T-helper 1 cell treated with Interleukin-12 subunit alpha and Interleukin-12 subunit beta and Interleukin-4 antibody, amounts not matched to agents 30 μg/mL and 1 μg/mL, for 36 hours (primary cell): Measurements from ENCODE around the gene HK3.

Experiments
- H3K27ac Mint-ChIP-seq: one replicate; pipeline ENCODE4 v1.8.0; 2021; ENCODE audit warnings: mild to moderate bottlenecking, mixed read lengths
- H3K27me3 Mint-ChIP-seq: one replicate; pipeline ENCODE4 v1.8.0; 2021; ENCODE audit warnings: low read depth, mixed read lengths
- H3K36me3 Mint-ChIP-seq: one replicate; pipeline ENCODE4 v1.8.0; 2021; ENCODE audit warnings: low read depth, mixed read lengths
- H3K4me1 Mint-ChIP-seq: one replicate; pipeline ENCODE4 v1.8.0; 2021; ENCODE audit warnings: low read depth, mixed read lengths
- H3K4me3 Mint-ChIP-seq: one replicate; pipeline ENCODE4 v1.8.0; 2021; ENCODE audit warnings: mild to moderate bottlenecking, moderate library complexity, mixed read lengths
- H3K9me3 Mint-ChIP-seq: one replicate; pipeline ENCODE4 v1.8.0; 2021; ENCODE audit warnings: mixed read lengths

HK3 gene

DNA sequence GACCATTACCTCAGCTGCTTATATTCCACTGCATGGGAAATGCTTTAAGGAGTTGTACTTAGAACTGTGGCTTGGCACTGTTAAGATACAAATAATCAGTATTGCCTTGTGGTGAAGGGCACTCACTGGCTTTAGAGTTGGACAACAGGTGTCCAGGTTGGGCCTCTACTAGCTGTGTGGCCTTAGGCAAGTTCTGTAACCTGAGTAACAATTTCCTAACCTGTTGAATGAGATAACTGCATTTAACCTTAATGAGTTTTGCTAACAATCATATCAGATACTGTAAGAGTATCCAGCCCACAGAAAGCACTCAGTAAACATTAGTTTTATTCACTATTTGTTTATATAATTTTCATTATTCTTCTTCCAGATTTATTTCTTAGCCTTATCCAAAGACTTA lies 17.2 kb upstream of the HK3 start:
- peaks cover 7% of the 10 kb centered on the region for H3K4me1 Mint-ChIP-seq
- no peaks in the 10 kb centered on the region for H3K9me3 Mint-ChIP-seq
- peaks cover 27% of the 10 kb centered on the region for H3K36me3 Mint-ChIP-seq
- H3K27ac Mint-ChIP-seq = no peak overlapping the region
- no peak overlapping the region for H3K4me3 Mint-ChIP-seq
- no peaks in the 10 kb centered on the region for H3K27me3 Mint-ChIP-seq

DNA sequence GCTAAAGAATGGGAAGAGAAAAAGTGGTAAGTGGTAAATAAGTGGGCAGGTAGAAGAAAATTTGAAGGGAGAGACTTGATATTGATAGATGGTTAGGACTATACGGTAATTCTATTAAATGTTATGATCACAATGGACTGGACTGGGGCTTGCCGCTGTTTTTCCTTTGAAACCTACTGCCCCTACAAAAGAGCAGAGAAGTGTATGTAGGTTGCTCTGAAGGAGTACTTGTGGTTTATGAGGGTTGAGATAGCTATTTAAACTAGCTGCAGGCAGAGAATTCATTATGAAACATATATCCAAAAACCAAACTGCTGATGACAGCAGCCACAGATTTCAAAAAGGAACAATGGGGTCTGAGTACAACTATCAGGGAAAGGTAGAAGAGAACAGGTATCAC lies 16.8 kb upstream of the HK3 start:
- H3K9me3 Mint-ChIP-seq = no peaks in the 10 kb centered on the region
- H3K4me3 Mint-ChIP-seq = no peak overlapping the region
- H3K27me3 Mint-ChIP-seq = no peaks in the 10 kb centered on the region
- H3K27ac Mint-ChIP-seq = no peak overlapping the region
- peaks cover 8% of the 10 kb centered on the region for H3K4me1 Mint-ChIP-seq
- H3K36me3 Mint-ChIP-seq = peaks cover 27% of the 10 kb centered on the region

DNA sequence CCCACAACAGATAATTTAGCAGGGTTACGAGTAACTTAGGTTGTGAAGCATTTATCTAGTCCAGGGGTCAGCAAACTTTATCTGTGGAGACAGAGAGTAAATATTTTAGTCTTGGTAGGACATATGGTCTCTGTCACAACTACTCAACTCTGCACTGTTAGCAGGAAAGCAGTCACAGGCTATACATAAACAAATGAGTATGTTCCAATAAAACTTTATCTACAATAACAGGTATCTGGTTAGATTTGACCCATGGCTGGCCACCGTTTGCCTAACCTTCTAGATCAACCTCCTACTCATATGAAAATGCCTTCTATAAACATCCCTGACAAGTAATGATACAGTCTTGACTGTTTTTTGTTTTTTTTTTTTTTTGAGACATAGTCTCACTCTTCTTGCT lies 13.0 kb upstream of the HK3 start:
- peaks cover 29% of the 10 kb centered on the region for H3K36me3 Mint-ChIP-seq
- peaks cover 8% of the 10 kb centered on the region for H3K4me1 Mint-ChIP-seq
- H3K27me3 Mint-ChIP-seq = no peaks in the 10 kb centered on the region
- no peak overlapping the region for H3K4me3 Mint-ChIP-seq
- no peak overlapping the region for H3K27ac Mint-ChIP-seq
- H3K9me3 Mint-ChIP-seq = no peaks in the 10 kb centered on the region

DNA sequence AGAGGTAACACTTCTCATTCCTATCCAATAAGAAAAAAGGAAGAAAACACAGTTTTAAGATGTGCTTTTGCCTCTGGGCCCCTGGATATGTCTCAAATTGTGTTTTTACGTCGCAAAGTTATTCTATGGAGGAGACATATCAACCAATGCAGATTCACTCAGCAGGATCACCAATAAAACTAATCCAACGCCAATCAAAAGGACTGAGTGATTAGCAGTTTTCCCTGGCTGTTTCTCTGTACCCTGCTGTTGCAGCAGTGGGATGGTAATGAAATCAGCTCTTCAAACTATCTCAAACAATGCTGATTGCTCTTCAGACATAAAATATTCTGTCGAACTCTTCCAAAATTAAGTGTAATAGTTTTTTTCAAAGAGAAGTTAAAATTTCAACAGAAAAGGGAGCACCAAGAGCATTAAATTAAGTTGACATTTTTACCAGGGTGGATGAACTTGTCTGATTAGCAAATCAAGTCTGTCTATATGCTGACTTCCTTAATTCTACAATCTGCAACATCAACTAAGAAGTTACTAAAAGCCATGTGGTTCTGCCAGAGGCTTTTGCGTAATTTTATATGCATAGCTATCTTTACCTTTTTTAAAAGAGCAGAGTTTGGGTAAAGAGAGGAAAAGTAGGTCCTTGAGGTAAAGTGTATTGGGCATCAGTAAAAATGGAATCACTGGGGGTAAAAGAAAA lies 9.7 kb upstream of the HK3 start:
- H3K27ac Mint-ChIP-seq = peak overlapping the region; percentile 43
- peaks cover 40% of the 10 kb centered on the region for H3K36me3 Mint-ChIP-seq
- no peak overlapping the region for H3K4me3 Mint-ChIP-seq
- H3K9me3 Mint-ChIP-seq = no peaks in the 10 kb centered on the region
- H3K27me3 Mint-ChIP-seq = no peaks in the 10 kb centered on the region
- H3K4me1 Mint-ChIP-seq = peaks cover 3% of the 10 kb centered on the region

DNA sequence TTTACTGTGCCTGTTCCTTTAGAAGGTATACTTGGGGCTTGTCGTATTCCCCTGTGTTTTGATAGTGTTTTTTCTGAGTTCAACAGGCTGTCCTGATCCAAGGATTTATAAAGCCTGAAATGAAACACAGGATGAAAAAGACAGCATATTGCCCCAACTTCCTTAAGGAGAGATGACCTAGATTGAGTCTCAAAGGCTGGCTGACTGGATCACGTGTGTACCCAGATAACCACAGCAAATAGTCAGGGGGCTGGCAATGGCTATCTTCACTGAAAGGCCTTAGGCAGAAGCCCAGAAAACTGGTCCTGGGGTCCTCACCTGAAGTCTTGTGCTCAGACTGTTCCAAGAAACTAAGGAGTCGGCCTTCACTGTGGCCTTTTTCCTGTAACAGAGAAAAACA lies 7.7 kb upstream of the HK3 start:
- Mint-ChIP-seq H3K9me3 (no peaks in the 10 kb centered on the region), H3K27me3 (no peaks in the 10 kb centered on the region), H3K4me1 (peaks cover 13% of the 10 kb centered on the region), H3K4me3 (no peak overlapping the region), H3K27ac (no peak overlapping the region), H3K36me3 (peaks cover 51% of the 10 kb centered on the region)

DNA sequence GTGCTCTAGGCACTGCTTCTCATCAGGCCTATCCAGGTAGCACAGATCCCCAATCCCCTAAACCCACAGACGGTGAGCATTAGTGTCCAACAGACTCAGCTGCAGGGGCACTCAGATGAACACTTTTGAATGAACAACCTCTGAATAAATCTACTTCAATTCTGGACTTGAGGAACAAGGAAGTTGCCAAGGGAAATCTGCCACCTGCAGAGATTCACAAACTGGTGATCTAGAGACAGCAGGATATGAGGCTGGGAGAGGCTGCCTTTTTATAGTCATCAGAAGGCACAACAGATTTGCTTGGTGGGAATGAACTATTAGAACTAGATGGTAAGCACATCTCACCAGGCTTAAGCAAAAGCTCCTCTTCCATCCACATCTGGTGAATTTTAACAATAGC lies 7.0 kb upstream of the HK3 start:
- peaks cover 50% of the 10 kb centered on the region for H3K36me3 Mint-ChIP-seq
- no peaks in the 10 kb centered on the region for H3K27me3 Mint-ChIP-seq
- no peaks in the 10 kb centered on the region for H3K9me3 Mint-ChIP-seq
- H3K4me3 Mint-ChIP-seq = no peak overlapping the region
- no peak overlapping the region for H3K27ac Mint-ChIP-seq
- peaks cover 13% of the 10 kb centered on the region for H3K4me1 Mint-ChIP-seq

DNA sequence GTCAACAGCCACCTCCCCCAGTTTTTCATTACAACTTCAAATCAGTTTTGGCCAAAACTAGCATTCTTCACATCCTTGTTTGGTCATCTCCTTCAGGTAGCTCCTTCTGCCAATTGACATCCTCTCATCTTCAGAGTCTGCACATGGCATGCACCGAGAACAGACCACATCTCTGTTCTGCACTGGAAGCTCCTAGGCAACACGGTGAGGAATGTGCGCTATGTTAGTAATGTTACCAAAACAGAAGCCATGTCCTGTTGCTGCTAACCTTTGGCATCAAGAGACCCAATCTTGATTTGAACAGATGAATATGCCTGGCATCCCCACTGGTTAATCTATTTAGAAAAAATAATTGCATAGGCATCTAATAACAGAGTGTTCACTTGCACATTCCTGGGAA lies 5.1 kb upstream of the HK3 start:
- H3K4me1 Mint-ChIP-seq = peaks cover 27% of the 10 kb centered on the region
- no peaks in the 10 kb centered on the region for H3K9me3 Mint-ChIP-seq
- no peak overlapping the region for H3K27ac Mint-ChIP-seq
- peaks cover 56% of the 10 kb centered on the region for H3K36me3 Mint-ChIP-seq
- no peaks in the 10 kb centered on the region for H3K27me3 Mint-ChIP-seq
- H3K4me3 Mint-ChIP-seq = no peak overlapping the region

DNA sequence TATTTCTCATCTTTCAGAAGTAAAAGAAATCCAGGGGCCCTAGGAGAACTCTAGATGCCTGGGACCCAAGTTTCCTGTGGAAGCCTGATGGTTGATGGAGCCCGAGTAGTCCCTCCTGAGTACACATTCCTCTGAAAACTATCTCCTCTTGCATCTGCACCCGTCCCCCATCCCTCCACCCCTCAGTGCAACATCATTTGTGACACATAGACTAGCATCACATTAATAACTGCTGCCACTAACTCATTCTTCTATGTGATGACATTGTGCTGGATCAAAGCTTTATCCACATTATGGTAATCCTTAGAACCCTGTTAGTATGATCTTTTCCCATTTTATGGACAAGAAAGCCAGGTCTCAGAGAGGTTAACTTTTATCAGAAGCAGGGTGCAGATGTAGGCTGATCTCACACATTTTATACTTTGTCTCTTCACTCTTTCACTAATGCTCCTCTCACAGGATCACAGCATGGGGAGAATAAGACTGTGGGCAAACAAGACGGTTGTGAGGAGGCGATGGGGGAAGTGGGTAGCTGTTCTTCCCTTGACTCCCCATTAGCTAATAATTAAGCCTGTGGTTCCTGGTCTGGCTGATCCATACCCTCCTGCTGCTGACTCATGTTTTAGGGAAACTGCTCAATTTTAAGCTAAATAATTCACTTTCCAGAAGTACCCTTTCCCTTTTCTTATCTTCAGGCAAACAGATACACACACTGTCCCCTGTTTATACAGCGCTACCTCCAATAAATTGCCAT lies 3.9 kb upstream of the HK3 start:
- Mint-ChIP-seq H3K4me3 (no peak overlapping the region), H3K4me1 (peaks cover 31% of the 10 kb centered on the region), H3K9me3 (no peaks in the 10 kb centered on the region), H3K27me3 (no peaks in the 10 kb centered on the region), H3K36me3 (peaks cover 51% of the 10 kb centered on the region), H3K27ac (peak overlapping the region; percentile 6)

DNA sequence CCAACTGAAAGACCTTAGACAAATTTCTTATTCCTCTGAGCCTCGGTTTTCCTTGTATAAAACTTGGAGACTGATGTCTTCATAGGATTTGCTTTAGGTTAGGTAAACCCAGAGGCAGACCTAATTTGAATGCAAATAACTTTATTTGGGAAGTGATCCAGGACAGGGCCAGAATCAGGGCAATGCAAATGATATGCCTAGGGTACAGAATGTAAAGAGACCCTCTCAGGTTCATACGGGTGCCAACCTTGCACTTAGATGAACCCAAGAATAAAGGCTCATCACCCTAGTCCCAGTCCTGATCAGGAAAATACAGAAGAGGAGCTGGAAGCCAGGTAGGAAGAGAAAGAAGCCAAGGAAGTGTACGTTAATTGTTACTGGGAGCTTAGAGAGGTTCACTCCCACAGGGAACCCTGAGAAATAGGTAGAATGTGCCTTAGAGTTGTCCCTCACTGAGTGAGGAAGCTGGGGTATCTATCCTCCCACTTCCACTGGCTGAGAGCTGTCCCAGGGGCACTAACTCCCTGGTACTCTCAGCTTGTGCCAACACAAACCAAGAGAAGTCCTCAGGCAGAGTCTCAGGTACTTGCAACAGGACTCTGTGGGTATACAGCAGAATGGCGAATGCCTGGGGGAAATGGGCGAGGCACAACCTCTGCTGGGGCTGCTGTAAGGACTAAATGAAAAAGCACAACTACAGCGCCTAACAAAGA lies 3.1 kb upstream of the HK3 start:
- H3K4me1 Mint-ChIP-seq = peaks cover 31% of the 10 kb centered on the region
- peaks cover 46% of the 10 kb centered on the region for H3K36me3 Mint-ChIP-seq
- H3K27ac Mint-ChIP-seq = peak overlapping the region; percentile 77
- no peaks in the 10 kb centered on the region for H3K9me3 Mint-ChIP-seq
- no peak overlapping the region for H3K4me3 Mint-ChIP-seq
- H3K27me3 Mint-ChIP-seq = no peaks in the 10 kb centered on the region

DNA sequence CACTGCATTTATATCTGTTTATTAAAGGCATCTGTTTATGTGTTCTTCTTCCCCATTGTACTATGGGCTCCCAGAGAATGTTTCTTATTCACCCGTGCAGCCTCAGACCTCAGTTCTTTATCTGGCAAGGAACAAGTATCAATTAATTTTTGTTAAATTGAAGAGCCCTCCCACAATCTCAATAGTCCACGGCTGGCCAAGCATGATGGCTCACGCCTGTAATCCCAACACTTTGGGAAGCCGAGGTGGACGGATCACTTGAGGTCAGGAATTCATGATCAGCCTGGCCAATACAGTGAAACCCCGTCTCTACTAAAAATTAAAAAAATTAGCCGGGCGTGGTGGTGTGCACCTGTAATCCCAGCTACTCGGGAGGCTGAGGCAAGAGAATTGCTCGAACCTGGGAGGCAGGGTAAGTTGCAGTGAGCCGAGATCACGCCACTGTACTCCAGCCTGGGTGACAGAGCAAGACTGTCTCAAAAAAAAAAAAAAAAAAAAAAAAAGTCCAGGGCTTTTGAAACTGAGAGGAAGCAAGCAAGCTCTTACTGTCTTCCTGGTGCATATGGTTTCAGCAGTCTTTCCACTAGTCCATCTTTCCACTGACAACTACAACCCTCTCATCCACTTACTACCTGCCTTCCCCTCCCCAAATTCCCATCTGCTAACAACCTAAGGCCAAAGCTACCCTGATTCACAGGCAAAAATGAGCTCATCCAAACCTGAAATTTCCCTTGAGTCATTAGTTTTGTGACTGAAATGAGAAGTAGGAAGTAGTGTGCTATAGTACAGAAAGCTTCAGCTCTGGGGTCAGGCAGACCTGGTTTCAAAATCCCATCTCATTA lies 2.3 kb upstream of the HK3 start:
- no peaks in the 10 kb centered on the region for H3K9me3 Mint-ChIP-seq
- peaks cover 33% of the 10 kb centered on the region for H3K4me1 Mint-ChIP-seq
- no peak overlapping the region for H3K4me3 Mint-ChIP-seq
- H3K27me3 Mint-ChIP-seq = no peaks in the 10 kb centered on the region
- H3K36me3 Mint-ChIP-seq = peaks cover 44% of the 10 kb centered on the region
- peak overlapping the region; percentile 77 for H3K27ac Mint-ChIP-seq

DNA sequence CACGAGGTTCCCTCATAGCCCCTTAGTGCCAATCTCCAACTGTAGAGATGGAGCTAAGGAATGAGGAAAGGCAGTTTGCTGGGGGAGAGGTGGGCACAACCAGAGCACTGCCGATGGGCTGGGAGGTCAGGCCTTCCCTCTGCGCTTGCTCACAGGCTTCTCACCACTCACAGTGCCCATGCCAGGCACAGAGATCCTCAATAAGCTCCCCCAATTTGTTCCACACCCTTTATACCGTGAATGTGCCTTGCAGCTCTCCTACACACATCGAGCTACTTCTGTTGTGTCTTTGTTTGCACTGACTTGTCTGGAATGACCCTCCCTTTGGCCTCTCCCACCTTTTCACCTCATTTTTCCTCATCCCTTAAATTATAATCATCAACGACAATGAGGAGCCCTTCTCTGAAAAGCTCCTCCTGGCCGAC lies 1.6 kb upstream of the HK3 start:
- Mint-ChIP-seq H3K27ac (no peak overlapping the region), H3K36me3 (peaks cover 40% of the 10 kb centered on the region), H3K27me3 (no peaks in the 10 kb centered on the region), H3K4me3 (no peak overlapping the region), H3K9me3 (no peaks in the 10 kb centered on the region), H3K4me1 (peaks cover 33% of the 10 kb centered on the region)

DNA sequence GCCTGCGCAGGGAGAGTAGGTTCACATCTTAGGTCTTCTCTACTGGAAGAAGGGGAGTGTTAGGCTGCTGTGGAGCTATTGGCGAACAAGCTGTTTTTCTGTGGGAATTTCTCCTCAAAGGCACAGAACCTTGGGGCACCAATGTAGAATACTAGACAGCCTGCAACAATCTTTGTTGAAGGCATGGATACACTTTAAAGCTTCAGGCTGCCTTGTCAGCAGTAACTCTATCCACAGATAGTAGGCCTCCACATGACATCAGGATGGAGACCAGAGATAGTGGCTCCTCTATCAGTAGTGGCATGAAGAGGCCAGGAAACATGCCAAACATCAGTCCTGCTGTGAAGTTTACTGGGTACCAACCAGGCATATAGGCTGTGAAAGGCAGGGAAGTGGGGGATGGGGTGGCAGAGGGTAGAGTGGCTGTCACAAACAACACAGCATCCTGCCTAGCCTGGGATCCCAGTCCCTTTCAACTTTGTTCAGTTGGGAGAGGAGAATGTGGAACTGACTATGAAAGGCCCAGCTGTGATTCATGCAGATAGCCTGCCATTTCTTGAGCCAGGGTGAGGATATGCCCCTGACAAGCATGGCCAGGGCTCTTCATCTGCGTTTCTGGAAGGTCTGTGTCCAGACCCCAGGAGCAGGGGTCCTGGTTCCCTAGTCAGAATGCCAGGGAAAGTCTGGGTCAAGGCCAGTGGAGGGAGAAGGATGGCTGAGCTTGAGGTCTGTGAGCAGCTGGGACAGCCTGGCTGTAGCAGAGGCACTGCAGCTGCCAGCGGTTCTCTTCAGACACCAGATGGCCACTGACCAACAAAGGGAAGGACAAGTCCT lies 1.0 kb upstream of the HK3 start:
- Mint-ChIP-seq H3K4me1 (peaks cover 36% of the 10 kb centered on the region), H3K4me3 (no peak overlapping the region), H3K36me3 (peaks cover 34% of the 10 kb centered on the region), H3K27me3 (no peaks in the 10 kb centered on the region), H3K9me3 (no peaks in the 10 kb centered on the region), H3K27ac (no peak overlapping the region)

DNA sequence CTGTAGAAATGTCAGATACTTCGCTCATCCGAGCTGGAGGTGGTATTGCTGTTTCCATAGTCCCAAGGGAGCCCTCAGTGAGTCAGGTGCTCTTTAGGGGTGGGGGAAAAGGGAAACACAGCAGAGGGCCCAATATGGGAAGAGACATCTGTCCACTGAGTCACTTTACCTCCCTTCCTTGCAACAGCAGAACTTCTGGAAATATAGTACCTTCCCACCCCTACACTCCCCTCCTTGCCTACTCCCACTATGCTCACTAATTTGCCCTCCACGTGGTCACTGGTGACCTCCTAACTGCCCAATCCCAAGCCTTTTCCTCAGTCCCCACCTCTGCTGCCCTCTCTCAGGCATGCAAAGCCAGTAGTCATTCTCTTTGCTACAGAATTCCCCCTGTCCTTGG lies 1.9 kb downstream of the HK3 start:
- Mint-ChIP-seq H3K27me3 (no peaks in the 10 kb centered on the region), H3K27ac (no peak overlapping the region), H3K36me3 (peaks cover 13% of the 10 kb centered on the region), H3K9me3 (no peaks in the 10 kb centered on the region), H3K4me1 (peaks cover 31% of the 10 kb centered on the region), H3K4me3 (no peak overlapping the region)

DNA sequence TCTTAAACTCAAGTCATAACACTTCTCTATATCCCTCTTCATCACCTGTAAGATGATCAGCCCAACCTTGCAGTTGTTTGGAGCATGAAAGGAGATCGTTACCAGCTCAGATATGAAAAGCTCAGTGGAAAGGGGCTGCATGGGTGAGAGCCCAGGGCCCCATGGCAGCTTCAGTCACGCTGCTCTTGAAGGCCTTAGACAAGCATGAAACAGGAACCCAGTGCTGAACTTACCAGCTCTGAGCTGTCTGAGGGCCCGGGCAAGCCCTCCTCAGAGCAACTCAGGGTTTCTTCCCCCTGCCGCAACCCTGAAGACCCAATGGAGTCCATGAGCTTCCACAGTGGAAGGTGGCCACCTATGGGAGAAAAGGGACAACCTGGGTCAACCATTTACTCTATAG lies 3.3 kb downstream of the HK3 start:
- Mint-ChIP-seq H3K27ac (no peak overlapping the region), H3K36me3 (peaks cover 4% of the 10 kb centered on the region), H3K9me3 (no peaks in the 10 kb centered on the region), H3K4me1 (peaks cover 20% of the 10 kb centered on the region), H3K4me3 (no peak overlapping the region), H3K27me3 (no peaks in the 10 kb centered on the region)
